ENCODE data around the gene PGF. TPM values are rescaled to one million over a fixed set of nuclear protein-coding genes. Genes with fewer than 3 reads are reported as not detected.

Gene PGF
- polyA plus RNA-seq, 10 donors, result 23.3 to 33.7 (median 25.1) TPM

- DNase-seq, result no peak
These were observed 6.0 kb upstream of the PGF start for GRCh38 chr14:74961238-74961911.

- DNase-seq, result no peak
These were observed 5.3 kb upstream of the PGF start for GRCh38 chr14:74960736-74961135.

- DNase-seq, result no peak
These were observed 4.3 kb upstream of the PGF start for GRCh38 chr14:74959596-74960180.

- DNase-seq, result no peak
These were observed 1.1 kb upstream of the PGF start for GRCh38 chr14:74956280-74957072.

- no peak for DNase-seq
These were observed 556 bp upstream of the PGF start for GRCh38 chr14:74956027-74956279.

- no peak for DNase-seq
These were observed 509 bp downstream of the PGF start for GRCh38 chr14:74954947-74955228.

GRCh38 chr14:74954232-74954946, 1.0 kb downstream of the PGF start:
- DNase-seq, result peak in 1 of 3 donors; percentile 59

GRCh38 chr14:74953686-74954085, 1.7 kb downstream of the PGF start:
- DNase-seq, result no peak

GRCh38 chr14:74952697-74953484, 2.5 kb downstream of the PGF start:
- DNase-seq, result no peak

GRCh38 chr14:74952180-74952665, 3.2 kb downstream of the PGF start:
- no peak for DNase-seq

GRCh38 chr14:74951443-74952179, 3.8 kb downstream of the PGF start:
- DNase-seq, result no peak

GRCh38 chr14:74950795-74951442, 4.5 kb downstream of the PGF start:
- DNase-seq, result no peak

GRCh38 chr14:74949859-74950573, 5.4 kb downstream of the PGF start:
- DNase-seq, result no peak

GRCh38 chr14:74949191-74949601, 6.2 kb downstream of the PGF start:
- no peak for DNase-seq

- no peak for DNase-seq
These were observed 6.9 kb downstream of the PGF start for GRCh38 chr14:74948228-74949175.

GRCh38 chr14:74947353-74948227, 7.8 kb downstream of the PGF start:
- no peak for DNase-seq

GRCh38 chr14:74946659-74947281, 8.6 kb downstream of the PGF start:
- DNase-seq, result no peak
